ENCODE results near the gene CYB561D1.

Gene CYB561D1

DNA sequence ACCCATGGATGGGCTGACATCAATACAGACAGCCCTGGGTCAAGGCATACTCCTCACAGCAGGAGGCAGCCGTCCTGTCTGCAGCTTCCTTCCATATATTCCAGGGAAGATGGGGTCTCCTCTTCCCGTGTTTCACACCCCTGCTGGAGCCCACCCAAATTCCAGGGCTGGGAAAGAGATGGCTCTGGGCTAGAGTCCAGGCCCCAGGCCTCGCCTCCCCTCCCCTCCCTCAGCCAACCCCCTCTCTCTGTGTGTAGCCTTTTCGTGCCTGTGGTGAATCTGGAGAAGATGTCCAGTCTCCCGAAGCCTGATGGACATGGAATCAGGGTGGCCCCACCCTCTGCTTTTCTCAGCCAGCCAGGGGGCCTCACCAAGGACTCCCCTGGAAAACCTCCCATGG is 6.6 kb upstream of the CYB561D1 start:
- TF ChIP-seq, protein P1, sequence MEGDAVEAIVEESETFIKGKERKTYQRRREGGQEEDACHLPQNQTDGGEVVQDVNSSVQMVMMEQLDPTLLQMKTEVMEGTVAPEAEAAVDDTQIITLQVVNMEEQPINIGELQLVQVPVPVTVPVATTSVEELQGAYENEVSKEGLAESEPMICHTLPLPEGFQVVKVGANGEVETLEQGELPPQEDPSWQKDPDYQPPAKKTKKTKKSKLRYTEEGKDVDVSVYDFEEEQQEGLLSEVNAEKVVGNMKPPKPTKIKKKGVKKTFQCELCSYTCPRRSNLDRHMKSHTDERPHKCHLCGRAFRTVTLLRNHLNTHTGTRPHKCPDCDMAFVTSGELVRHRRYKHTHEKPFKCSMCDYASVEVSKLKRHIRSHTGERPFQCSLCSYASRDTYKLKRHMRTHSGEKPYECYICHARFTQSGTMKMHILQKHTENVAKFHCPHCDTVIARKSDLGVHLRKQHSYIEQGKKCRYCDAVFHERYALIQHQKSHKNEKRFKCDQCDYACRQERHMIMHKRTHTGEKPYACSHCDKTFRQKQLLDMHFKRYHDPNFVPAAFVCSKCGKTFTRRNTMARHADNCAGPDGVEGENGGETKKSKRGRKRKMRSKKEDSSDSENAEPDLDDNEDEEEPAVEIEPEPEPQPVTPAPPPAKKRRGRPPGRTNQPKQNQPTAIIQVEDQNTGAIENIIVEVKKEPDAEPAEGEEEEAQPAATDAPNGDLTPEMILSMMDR (IDR thresholded peaks at IDR 0.05; ENCODE audit: insufficient read depth, missing control alignments): no peak
- FAIRE-seq (no peak), DNase-seq (ENCODE audit: insufficient read length, low spot score) (no peak)

DNA sequence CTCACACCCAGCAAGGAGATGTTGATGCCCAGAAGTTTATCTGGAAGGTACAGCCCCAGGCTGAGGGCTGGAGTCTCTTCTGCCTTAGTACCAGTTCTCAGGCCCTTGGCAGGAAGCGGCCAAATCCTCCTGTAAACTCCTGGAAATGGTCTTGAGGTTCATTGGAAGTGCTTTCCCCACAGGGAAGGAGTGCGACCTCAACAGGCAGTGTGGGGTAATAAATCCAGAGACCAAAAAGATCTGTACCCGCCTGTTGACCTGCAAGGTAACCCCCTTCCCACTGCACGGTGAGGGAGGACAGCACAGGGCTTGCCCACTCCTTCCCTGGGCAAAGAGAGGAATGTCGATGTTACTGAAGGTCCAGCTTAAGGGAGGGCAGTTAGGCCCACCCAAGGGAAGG is 5.7 kb upstream of the CYB561D1 start:
- TF ChIP-seq, protein P1 (IDR thresholded peaks at IDR 0.05; ENCODE audit: insufficient read depth, missing control alignments): no peak
- no peak for DNase-seq (ENCODE audit: insufficient read length, low spot score)
- FAIRE-seq: no peak

DNA sequence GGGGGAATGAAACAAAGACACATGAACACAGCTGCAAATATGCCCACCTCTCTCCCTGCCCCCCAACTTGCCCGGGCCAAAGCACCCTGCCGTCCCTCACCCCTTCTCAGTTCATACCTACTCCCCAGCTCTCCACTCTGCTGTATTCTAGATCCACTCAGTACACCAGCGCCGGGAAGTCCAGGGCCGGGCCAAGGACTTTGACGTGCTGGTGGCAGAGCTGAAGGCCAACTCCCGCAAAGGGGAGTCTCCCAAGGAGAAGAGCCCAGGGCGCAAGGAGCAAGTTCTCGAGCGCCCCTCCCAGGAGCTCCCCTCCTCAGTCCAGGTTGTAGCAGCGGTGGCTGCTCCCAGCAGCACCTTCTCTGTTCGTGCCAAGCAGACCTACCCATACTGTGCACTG is 5.2 kb upstream of the CYB561D1 start:
- DNase-seq (ENCODE audit: insufficient read length, low spot score) (no peak), FAIRE-seq (no peak)
- TF ChIP-seq, protein P1 (IDR thresholded peaks at IDR 0.05; ENCODE audit: insufficient read depth, missing control alignments): no peak

DNA sequence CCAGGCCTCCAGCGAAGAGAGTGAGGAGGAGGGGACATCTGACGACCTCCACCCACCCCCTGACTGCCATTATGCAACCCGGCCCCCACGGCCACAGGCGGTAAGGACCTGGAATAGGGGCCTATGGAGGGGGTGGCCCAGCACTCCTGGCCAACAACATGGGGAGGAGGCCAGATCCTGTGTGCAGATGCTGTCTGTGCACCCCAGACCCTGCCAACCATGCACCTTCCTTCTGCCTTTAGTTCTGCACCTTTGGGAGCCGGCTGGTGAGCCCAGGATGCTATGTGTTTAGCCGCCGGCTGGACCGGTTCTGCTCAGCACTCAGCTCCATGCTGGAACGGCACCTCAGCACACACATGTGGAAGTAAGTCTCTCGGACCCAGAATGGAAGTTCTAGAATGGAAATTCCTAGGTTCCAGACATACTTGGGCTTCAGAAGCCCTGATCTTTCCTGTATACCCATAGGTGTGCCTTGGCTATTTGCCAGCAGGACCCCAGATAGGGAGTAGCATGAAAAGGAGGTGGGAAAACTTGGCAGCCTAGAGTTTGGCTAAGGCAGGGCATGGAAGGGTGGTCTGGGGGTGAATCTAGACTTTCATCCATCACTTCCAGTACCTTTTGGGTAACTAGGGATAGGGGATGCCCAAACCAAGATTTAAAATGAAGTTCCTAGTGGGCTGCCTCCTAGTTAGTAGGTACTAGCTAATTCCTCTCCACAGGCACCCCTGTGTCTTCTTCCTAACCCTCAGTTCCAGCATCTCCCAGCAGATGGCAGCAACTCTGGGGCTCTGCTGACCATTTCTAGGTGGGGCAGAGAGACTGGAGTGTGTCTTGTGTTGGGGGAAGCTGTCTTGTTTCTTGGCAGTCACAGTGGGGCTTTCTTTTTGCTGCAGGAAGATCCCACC is 3.6 kb upstream of the CYB561D1 start:
- TF ChIP-seq, protein P1 (IDR thresholded peaks at IDR 0.05; ENCODE audit: insufficient read depth, missing control alignments): peak; percentile 82
- no peak for FAIRE-seq

DNA sequence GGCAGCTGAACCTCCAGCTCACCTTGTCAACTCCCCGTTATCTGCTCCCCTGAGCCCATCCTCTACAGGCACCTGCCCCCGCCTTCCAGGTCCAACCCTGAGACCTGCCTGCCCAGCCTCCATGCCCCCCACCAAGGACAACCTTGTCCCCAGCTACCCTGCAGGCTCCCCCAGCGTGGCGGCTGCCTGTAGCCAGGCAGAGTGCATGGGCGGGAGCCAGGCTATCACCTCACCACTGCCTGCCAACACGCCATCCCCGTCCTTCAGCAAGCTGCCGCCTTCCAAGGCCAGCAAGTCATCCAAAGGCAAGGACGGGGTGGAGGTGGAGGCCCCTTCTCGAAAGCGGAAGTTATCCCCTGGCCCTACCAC is 3.0 kb upstream of the CYB561D1 start:
- TF ChIP-seq, protein P1 (IDR thresholded peaks at IDR 0.05; ENCODE audit: insufficient read depth, missing control alignments): no peak
- no peak for DNase-seq (ENCODE audit: insufficient read length, low spot score)
- no peak for FAIRE-seq

More for the DNA sequence above, 3.6 kb upstream of the CYB561D1 start:
- DNase-seq (ENCODE audit: insufficient read length, low spot score): peak; percentile 72

DNA sequence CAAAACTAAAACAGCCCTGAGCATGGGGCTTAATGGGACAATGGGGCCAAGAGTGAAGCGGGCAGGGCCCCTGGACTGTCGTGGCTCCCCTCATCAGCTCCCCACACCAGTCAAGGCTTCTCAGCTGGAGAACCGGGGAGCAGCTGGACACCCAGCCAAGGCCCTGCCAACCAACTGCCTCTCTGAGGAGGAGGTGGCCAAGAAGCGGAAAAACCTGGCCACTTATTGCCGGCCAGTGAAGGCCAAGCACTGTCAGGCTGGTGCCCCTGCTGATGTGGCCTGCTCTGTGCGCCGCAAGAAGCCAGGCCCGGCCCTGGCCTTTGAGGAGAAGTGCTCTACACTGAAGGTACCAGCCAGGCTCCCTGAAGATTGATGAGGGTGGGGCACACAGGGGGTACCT is 2.5 kb upstream of the CYB561D1 start:
- no peak for FAIRE-seq
- TF ChIP-seq, protein P1 (IDR thresholded peaks at IDR 0.05; ENCODE audit: insufficient read depth, missing control alignments): no peak
- no peak for DNase-seq (ENCODE audit: insufficient read length, low spot score)

DNA sequence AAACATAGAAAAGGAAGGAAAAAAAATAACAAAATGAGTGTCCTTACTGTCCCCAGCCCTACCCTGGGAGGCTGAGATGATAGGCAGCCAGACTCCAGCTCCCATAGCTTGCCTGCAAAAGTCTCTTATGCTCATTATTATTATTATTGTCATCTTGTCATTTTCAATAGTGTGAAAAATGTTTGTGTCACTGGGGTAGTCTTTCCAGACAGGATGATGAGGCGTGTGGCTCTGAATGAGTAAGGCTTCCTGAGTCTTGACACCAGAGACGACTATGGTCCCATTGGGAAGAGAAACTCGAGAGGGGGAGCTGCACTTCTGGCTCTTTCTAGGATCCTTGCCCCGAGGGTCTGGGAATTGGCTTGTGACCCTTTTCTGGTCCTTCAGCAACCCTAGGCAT is 1.1 kb upstream of the CYB561D1 start:
- DNase-seq (ENCODE audit: insufficient read length, low spot score): no peak
- no peak for FAIRE-seq
- TF ChIP-seq, protein P1 (IDR thresholded peaks at IDR 0.05; ENCODE audit: insufficient read depth, missing control alignments): no peak

Data from D721Med (cell line).